Measurements from ENCODE around the gene USP6.
"Not testable (repeated sequence)": the region's sequence is repeated elsewhere in the genome, so short reads cannot be mapped to it uniquely, and the experiment has no call there.

The USP6 gene

GRCh38 chr17:5135726-5136579, 20.1 kb downstream of the USP6 start:
- no peak for DNase-seq (ENCODE audit: low read depth in 2 of 2)

GRCh38 chr17:5136580-5137412, 21.0 kb downstream of the USP6 start:
- not testable (repeated sequence) for DNase-seq (ENCODE audit: low read depth in 2 of 2)

GRCh38 chr17:5137511-5138197, 21.8 kb downstream of the USP6 start:
- not testable (repeated sequence) for DNase-seq (ENCODE audit: low read depth in 2 of 2)

GRCh38 chr17:5138198-5138544, 22.3 kb downstream of the USP6 start:
- not testable (repeated sequence) for DNase-seq (ENCODE audit: low read depth in 2 of 2)

- no peak for DNase-seq (ENCODE audit: low read depth in 2 of 2)
Measured at GRCh38 chr17:5138616-5139457, 23.0 kb downstream of the USP6 start.

- DNase-seq (ENCODE audit: low read depth in 2 of 2) = no peak
Measured at GRCh38 chr17:5139458-5139732, 23.6 kb downstream of the USP6 start.

GRCh38 chr17:5142877-5143276, 27.0 kb downstream of the USP6 start:
- DNase-seq (ENCODE audit: low read depth in 2 of 2) = not testable (repeated sequence)

- not testable (repeated sequence) for DNase-seq (ENCODE audit: low read depth in 2 of 2)
Measured at GRCh38 chr17:5146122-5146521, 30.3 kb downstream of the USP6 start.

- not testable (repeated sequence) for DNase-seq (ENCODE audit: low read depth in 2 of 2)
Measured at GRCh38 chr17:5160702-5161101, 44.9 kb downstream of the USP6 start.

- not testable (repeated sequence) for DNase-seq (ENCODE audit: low read depth in 2 of 2)
Measured at GRCh38 chr17:5161793-5162192, 46.0 kb downstream of the USP6 start.

- DNase-seq (ENCODE audit: low read depth in 2 of 2) = no peak
Measured at GRCh38 chr17:5164436-5164835, 48.6 kb downstream of the USP6 start.

- not testable (repeated sequence) for DNase-seq (ENCODE audit: low read depth in 2 of 2)
Measured at GRCh38 chr17:5165791-5166564, 50.1 kb downstream of the USP6 start.

GRCh38 chr17:5175027-5175426, 59.2 kb downstream of the USP6 start:
- not testable (repeated sequence) for DNase-seq (ENCODE audit: low read depth in 2 of 2)

GRCh38 chr17:5179003-5179402, 63.2 kb downstream of the USP6 start:
- DNase-seq (ENCODE audit: low read depth in 2 of 2) = no peak

GRCh38 chr17:5181509-5182305, 65.9 kb downstream of the USP6 start:
- no peak for DNase-seq (ENCODE audit: low read depth in 2 of 2)

- DNase-seq (ENCODE audit: low read depth in 2 of 2) = no peak
Measured at GRCh38 chr17:5182597-5183409, 67.0 kb downstream of the USP6 start.

GRCh38 chr17:5183410-5183793, 67.6 kb downstream of the USP6 start:
- no peak for DNase-seq (ENCODE audit: low read depth in 2 of 2)

- peak; percentile 29 to 31 for DNase-seq (ENCODE audit: low read depth in 2 of 2)
Measured at GRCh38 chr17:5184288-5184687, 68.5 kb downstream of the USP6 start.
